ENCODE results near the gene GRAP2.
"Not testable (repeated sequence)": the region's sequence is repeated elsewhere in the genome, so short reads cannot be mapped to it uniquely, and the experiment has no call there.

The GRAP2 gene

DNA sequence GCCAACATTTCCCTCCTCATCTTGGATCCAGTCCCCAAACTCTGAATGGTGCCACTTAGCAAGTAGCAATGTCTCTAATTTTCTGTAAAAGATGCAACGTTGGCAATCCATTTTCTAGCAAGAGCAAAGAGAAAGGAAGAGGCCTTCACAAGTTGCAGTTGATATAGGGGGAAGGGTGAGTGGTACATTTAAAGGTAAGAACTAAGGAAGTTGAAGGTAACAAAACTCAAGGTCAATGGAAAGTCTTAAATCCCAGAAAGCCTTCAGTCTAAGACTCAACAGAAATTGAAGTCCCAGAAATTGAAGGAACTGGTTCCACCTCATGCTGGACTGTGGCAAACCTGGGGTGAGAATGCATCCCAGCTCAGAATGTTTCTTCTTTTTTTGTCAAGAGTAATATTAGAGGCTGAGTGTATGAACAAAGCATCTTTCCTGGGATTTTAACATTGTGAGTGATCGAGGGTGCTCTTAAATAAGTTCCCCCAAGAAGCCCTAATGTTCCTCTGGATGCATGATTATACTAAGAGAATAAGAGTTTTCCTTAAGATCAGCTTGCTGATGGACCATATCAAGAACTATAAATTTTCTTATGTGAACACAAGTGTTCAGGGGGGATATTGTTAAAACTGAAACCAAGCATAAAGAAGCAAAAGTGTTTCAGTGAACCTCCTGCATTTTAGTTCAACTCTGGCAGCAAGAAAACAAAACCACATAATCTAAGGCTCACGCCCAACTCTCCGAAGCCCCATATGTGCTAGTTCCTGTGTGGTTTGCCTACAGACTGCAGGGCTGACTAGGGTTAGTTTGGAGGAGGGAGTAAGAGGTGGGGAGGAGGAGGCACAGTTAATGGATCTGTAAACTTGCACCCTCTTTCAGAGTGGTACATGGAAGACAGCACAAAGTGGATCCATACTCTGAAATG is at the start of gene GRAP2:
GRAP2 (plus strand) TSS at position 779 of the 922 bp plus-strand sequence. CDS start 46,023 bp downstream, outside the sequence.
- H3K4me1 ChIP-seq (ENCODE audit: control insufficient read depth in 2 of 2, insufficient read depth in 2 of 2, low read length in 2 of 2), result no peaks in the 10 kb centered on the region
- H3K9me3 ChIP-seq (ENCODE audit: control insufficient read depth in 2 of 2, low read length in 2 of 2), result no peaks in the 10 kb centered on the region
- H3K4me3 ChIP-seq (ENCODE audit: low read length in 2 of 2), result peak within 1 kb of the TSS; percentile 13 to 55
- H3K27ac ChIP-seq (ENCODE audit: low read depth in 2 of 2, low read length in 2 of 2), result peak within 1 kb of the TSS; percentile 39
- no peaks in the 10 kb centered on the region for H3K36me3 ChIP-seq (ENCODE audit: control insufficient read depth in 2 of 2, insufficient read depth in 2 of 2, low read length in 2 of 2)
- H3K9ac ChIP-seq (ENCODE audit: low read depth in 1 of 2, low read length in 2 of 2), result peak within 1 kb of the TSS; percentile 14 to 15
- no peaks in the 10 kb centered on the region for H3K27me3 ChIP-seq (ENCODE audit: control insufficient read depth in 2 of 2, insufficient read depth in 2 of 2, low read length in 2 of 2)

- H3K4me1 ChIP-seq (ENCODE audit: control insufficient read depth in 2 of 2, insufficient read depth in 2 of 2, low read length in 2 of 2), result no peaks in the 10 kb centered on the region
- H3K9me3 ChIP-seq (ENCODE audit: control insufficient read depth in 2 of 2, low read length in 2 of 2), result no peaks in the 10 kb centered on the region
- no peak overlapping the region for H3K27ac ChIP-seq (ENCODE audit: low read depth in 2 of 2, low read length in 2 of 2)
- no peak overlapping the region for H3K9ac ChIP-seq (ENCODE audit: low read depth in 1 of 2, low read length in 2 of 2)
- H3K27me3 ChIP-seq (ENCODE audit: control insufficient read depth in 2 of 2, insufficient read depth in 2 of 2, low read length in 2 of 2), result peaks cover 0 to 2% of the 10 kb centered on the region in 2 donors
- no peak overlapping the region for H3K4me3 ChIP-seq (ENCODE audit: low read length in 2 of 2)
- no peaks in the 10 kb centered on the region for H3K36me3 ChIP-seq (ENCODE audit: control insufficient read depth in 2 of 2, insufficient read depth in 2 of 2, low read length in 2 of 2)
These were observed 49.1 kb upstream of the GRAP2 start for GRCh38 chr22:39851606-39852315.

GRCh38 chr22:39852799-39853198 is 48.1 kb upstream of the GRAP2 start:
- Histone ChIP-seq H3K36me3 (ENCODE audit: control insufficient read depth in 2 of 2, insufficient read depth in 2 of 2, low read length in 2 of 2) (no peaks in the 10 kb centered on the region), H3K27me3 (ENCODE audit: control insufficient read depth in 2 of 2, insufficient read depth in 2 of 2, low read length in 2 of 2) (peaks cover 0 to 2% of the 10 kb centered on the region in 2 donors), H3K27ac (ENCODE audit: low read depth in 2 of 2, low read length in 2 of 2) (no peak overlapping the region), H3K4me1 (ENCODE audit: control insufficient read depth in 2 of 2, insufficient read depth in 2 of 2, low read length in 2 of 2) (no peaks in the 10 kb centered on the region), H3K9ac (ENCODE audit: low read depth in 1 of 2, low read length in 2 of 2) (no peak overlapping the region), H3K9me3 (ENCODE audit: control insufficient read depth in 2 of 2, low read length in 2 of 2) (no peaks in the 10 kb centered on the region), H3K4me3 (ENCODE audit: low read length in 2 of 2) (no peak overlapping the region)

DNA sequence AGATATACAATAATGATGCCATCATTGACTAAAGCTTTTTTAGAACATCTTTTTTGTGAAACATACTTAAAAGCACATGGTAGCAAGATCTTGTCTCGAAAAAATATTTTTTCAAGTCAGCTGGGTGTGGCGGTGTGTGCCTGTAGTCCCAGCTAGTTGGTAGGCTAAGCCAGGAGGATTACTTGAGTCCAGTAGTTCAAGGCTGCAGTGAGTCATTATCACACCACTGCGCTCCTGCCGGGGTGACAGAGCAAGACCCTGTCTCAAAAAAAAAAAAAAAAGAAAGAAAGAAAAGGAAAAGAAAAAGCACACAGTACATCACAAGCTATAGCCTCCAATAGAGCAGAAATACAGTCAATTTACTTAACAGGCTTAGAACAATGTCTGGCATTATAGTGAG is 44.3 kb upstream of the GRAP2 start:
- H3K36me3 ChIP-seq (ENCODE audit: control insufficient read depth in 2 of 2, insufficient read depth in 2 of 2, low read length in 2 of 2), result no peaks in the 10 kb centered on the region
- peaks cover 0 to 2% of the 10 kb centered on the region in 2 donors for H3K27me3 ChIP-seq (ENCODE audit: control insufficient read depth in 2 of 2, insufficient read depth in 2 of 2, low read length in 2 of 2)
- no peak overlapping the region for H3K4me3 ChIP-seq (ENCODE audit: low read length in 2 of 2)
- H3K27ac ChIP-seq (ENCODE audit: low read depth in 2 of 2, low read length in 2 of 2), result no peak overlapping the region
- no peaks in the 10 kb centered on the region for H3K9me3 ChIP-seq (ENCODE audit: control insufficient read depth in 2 of 2, low read length in 2 of 2)
- no peaks in the 10 kb centered on the region for H3K4me1 ChIP-seq (ENCODE audit: control insufficient read depth in 2 of 2, insufficient read depth in 2 of 2, low read length in 2 of 2)
- H3K9ac ChIP-seq (ENCODE audit: low read depth in 1 of 2, low read length in 2 of 2), result no peak overlapping the region

GRCh38 chr22:39859903-39860588 is 40.8 kb upstream of the GRAP2 start:
- H3K4me1 ChIP-seq (ENCODE audit: control insufficient read depth in 2 of 2, insufficient read depth in 2 of 2, low read length in 2 of 2), result no peaks in the 10 kb centered on the region
- no peak overlapping the region for H3K27ac ChIP-seq (ENCODE audit: low read depth in 2 of 2, low read length in 2 of 2)
- H3K36me3 ChIP-seq (ENCODE audit: control insufficient read depth in 2 of 2, insufficient read depth in 2 of 2, low read length in 2 of 2), result no peaks in the 10 kb centered on the region
- no peak overlapping the region for H3K9ac ChIP-seq (ENCODE audit: low read depth in 1 of 2, low read length in 2 of 2)
- no peaks in the 10 kb centered on the region for H3K27me3 ChIP-seq (ENCODE audit: control insufficient read depth in 2 of 2, insufficient read depth in 2 of 2, low read length in 2 of 2)
- H3K9me3 ChIP-seq (ENCODE audit: control insufficient read depth in 2 of 2, low read length in 2 of 2), result no peaks in the 10 kb centered on the region
- no peak overlapping the region for H3K4me3 ChIP-seq (ENCODE audit: low read length in 2 of 2)

GRCh38 chr22:39868741-39869140 is 32.1 kb upstream of the GRAP2 start:
- Histone ChIP-seq H3K9me3 (ENCODE audit: control insufficient read depth in 2 of 2, low read length in 2 of 2) (no peaks in the 10 kb centered on the region), H3K36me3 (ENCODE audit: control insufficient read depth in 2 of 2, insufficient read depth in 2 of 2, low read length in 2 of 2) (no peaks in the 10 kb centered on the region), H3K27me3 (ENCODE audit: control insufficient read depth in 2 of 2, insufficient read depth in 2 of 2, low read length in 2 of 2) (no peaks in the 10 kb centered on the region), H3K27ac (ENCODE audit: low read depth in 2 of 2, low read length in 2 of 2) (no peak overlapping the region), H3K9ac (ENCODE audit: low read depth in 1 of 2, low read length in 2 of 2) (no peak overlapping the region), H3K4me1 (ENCODE audit: control insufficient read depth in 2 of 2, insufficient read depth in 2 of 2, low read length in 2 of 2) (no peaks in the 10 kb centered on the region), H3K4me3 (ENCODE audit: low read length in 2 of 2) (no peak overlapping the region)

DNA sequence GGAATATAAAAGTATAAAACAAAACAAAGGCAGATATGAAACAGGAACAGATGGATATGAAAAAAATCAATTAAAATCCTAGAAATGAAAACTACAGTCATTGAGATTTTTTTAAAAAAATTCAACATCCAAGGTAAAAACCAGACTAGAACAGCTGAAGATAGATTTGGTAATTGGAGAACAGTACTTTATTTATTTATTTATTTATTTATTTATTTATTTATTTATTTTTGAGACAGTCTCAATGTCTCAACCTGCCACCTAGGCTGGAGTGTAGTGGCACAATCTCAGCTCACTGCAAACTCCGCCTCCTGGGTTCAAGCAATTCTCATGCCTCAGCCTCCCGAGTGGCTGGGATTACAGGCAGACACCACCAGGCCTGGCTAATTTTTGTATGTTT is 31.1 kb upstream of the GRAP2 start:
- not testable (repeated sequence) for H3K27ac ChIP-seq (ENCODE audit: low read depth in 2 of 2, low read length in 2 of 2); H3K9ac ChIP-seq (ENCODE audit: low read depth in 1 of 2, low read length in 2 of 2); H3K4me1 ChIP-seq (ENCODE audit: control insufficient read depth in 2 of 2, insufficient read depth in 2 of 2, low read length in 2 of 2); H3K9me3 ChIP-seq (ENCODE audit: control insufficient read depth in 2 of 2, low read length in 2 of 2); H3K4me3 ChIP-seq (ENCODE audit: low read length in 2 of 2); H3K27me3 ChIP-seq (ENCODE audit: control insufficient read depth in 2 of 2, insufficient read depth in 2 of 2, low read length in 2 of 2); H3K36me3 ChIP-seq (ENCODE audit: control insufficient read depth in 2 of 2, insufficient read depth in 2 of 2, low read length in 2 of 2)

DNA sequence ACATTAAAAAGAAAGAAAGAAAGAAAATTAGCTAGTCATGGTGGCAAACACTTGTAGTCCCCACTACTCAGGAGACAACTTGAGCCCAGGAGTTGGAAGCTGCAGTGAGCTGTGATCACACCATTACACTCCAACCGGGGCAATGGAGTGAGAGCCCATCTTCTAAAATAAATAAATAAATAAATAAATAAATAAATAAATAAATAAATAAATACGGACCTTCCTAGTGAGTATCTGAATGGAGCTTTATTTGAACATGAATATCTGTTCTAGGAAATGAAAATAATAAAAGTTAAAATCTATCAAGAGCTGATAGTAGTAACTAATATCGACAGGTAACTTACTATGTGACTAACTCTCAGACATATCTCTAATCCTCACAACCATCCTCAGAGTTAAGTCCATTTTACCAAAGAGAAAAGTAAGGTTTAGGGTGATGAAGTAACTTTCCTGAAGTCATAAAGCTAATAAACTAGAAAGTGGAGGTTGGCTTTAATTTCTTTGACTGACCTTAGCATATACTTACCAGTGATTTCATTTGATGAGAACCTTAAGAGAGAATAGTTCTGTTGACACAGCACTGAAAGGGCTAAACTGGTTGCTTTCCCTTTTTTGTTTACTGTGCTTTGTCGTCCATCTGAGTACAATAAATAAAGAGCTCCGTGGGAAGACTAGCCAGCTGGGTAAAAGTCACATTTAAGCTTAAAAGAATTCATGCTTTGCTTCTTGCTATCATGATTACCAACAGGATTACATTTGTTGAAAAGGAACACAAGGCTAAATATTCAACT is 29.7 kb upstream of the GRAP2 start:
- no peaks in the 10 kb centered on the region for H3K9me3 ChIP-seq (ENCODE audit: control insufficient read depth in 2 of 2, low read length in 2 of 2)
- no peak overlapping the region for H3K27ac ChIP-seq (ENCODE audit: low read depth in 2 of 2, low read length in 2 of 2)
- no peak overlapping the region for H3K4me3 ChIP-seq (ENCODE audit: low read length in 2 of 2)
- H3K4me1 ChIP-seq (ENCODE audit: control insufficient read depth in 2 of 2, insufficient read depth in 2 of 2, low read length in 2 of 2), result no peaks in the 10 kb centered on the region
- H3K27me3 ChIP-seq (ENCODE audit: control insufficient read depth in 2 of 2, insufficient read depth in 2 of 2, low read length in 2 of 2), result peaks cover 0 to 2% of the 10 kb centered on the region in 2 donors
- no peaks in the 10 kb centered on the region for H3K36me3 ChIP-seq (ENCODE audit: control insufficient read depth in 2 of 2, insufficient read depth in 2 of 2, low read length in 2 of 2)
- no peak overlapping the region for H3K9ac ChIP-seq (ENCODE audit: low read depth in 1 of 2, low read length in 2 of 2)

DNA sequence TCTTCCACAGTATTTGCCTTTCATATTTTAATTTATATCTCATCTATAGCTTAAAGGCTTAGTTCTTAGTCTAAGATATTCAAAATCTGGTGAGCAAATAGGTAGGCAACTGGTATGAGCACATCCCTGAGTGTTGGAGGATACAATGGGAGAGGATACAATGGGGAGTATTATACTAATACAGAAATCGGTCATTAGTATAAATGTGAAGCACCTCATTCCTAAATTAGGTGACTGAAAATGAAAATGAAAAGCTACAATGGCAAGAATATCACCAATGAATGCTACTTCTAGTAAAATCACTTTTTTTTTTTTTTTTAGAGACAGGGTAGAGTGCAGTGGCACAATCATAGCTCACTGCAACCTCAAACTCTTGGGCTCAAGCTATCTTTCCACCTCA is 28.3 kb upstream of the GRAP2 start:
- no peaks in the 10 kb centered on the region for H3K9me3 ChIP-seq (ENCODE audit: control insufficient read depth in 2 of 2, low read length in 2 of 2)
- H3K4me1 ChIP-seq (ENCODE audit: control insufficient read depth in 2 of 2, insufficient read depth in 2 of 2, low read length in 2 of 2), result no peaks in the 10 kb centered on the region
- H3K36me3 ChIP-seq (ENCODE audit: control insufficient read depth in 2 of 2, insufficient read depth in 2 of 2, low read length in 2 of 2), result no peaks in the 10 kb centered on the region
- H3K27me3 ChIP-seq (ENCODE audit: control insufficient read depth in 2 of 2, insufficient read depth in 2 of 2, low read length in 2 of 2), result peaks cover 0 to 2% of the 10 kb centered on the region in 2 donors
- H3K27ac ChIP-seq (ENCODE audit: low read depth in 2 of 2, low read length in 2 of 2), result no peak overlapping the region
- H3K9ac ChIP-seq (ENCODE audit: low read depth in 1 of 2, low read length in 2 of 2), result no peak overlapping the region
- H3K4me3 ChIP-seq (ENCODE audit: low read length in 2 of 2), result no peak overlapping the region

All from mucosa of rectum (tissue), 2 donors.